GM19438 (cell line): ENCODE measurements around the gene MED10.

Experiments used
- ATAC-seq: cut with Tn5 transposase; IDR thresholded peaks from one replicate; pipeline ENCODE4 v1.9.1; 2021; ENCODE audit warnings: low read depth; ENCODE audit not compliant: unreplicated experiment

MED10 gene

GRCh38 chr5:6377905-6378765, at the start of gene MED10:
Gene MED10, minus strand, starts transcription at chr5:6378547. Its CDS starts 64 bp downstream, at chr5:6378483.
- ATAC-seq, result peak; percentile 98

- no peak for ATAC-seq
Measured at GRCh38 chr5:6427694-6428093, 49.3 kb upstream of the MED10 start.

GRCh38 chr5:6424700-6425099, 46.4 kb upstream of the MED10 start:
- no peak for ATAC-seq

GRCh38 chr5:6424110-6424659, 45.8 kb upstream of the MED10 start:
- ATAC-seq, result no peak

- no peak for ATAC-seq
Measured at GRCh38 chr5:6423327-6424109, 45.2 kb upstream of the MED10 start.

- no peak for ATAC-seq
Measured at GRCh38 chr5:6419340-6419852, 41.0 kb upstream of the MED10 start.

- no peak for ATAC-seq
Measured at GRCh38 chr5:6418679-6419276, 40.4 kb upstream of the MED10 start.

GRCh38 chr5:6417657-6418056, 39.3 kb upstream of the MED10 start:
- no peak for ATAC-seq

GRCh38 chr5:6412811-6413210, 34.5 kb upstream of the MED10 start:
- ATAC-seq, result no peak

- no peak for ATAC-seq
Measured at GRCh38 chr5:6411141-6411540, 32.8 kb upstream of the MED10 start.

GRCh38 chr5:6410421-6410820, 32.1 kb upstream of the MED10 start:
- no peak for ATAC-seq

- ATAC-seq, result no peak
Measured at GRCh38 chr5:6408627-6409446, 30.5 kb upstream of the MED10 start.

- ATAC-seq, result no peak
Measured at GRCh38 chr5:6408260-6408596, 29.9 kb upstream of the MED10 start.

GRCh38 chr5:6407558-6408259, 29.4 kb upstream of the MED10 start:
- ATAC-seq, result no peak

- ATAC-seq, result no peak
Measured at GRCh38 chr5:6405591-6405990, 27.2 kb upstream of the MED10 start.

GRCh38 chr5:6404129-6404528, 25.8 kb upstream of the MED10 start:
- no peak for ATAC-seq

GRCh38 chr5:6403416-6403815, 25.1 kb upstream of the MED10 start:
- ATAC-seq, result no peak

GRCh38 chr5:6402939-6403338, 24.6 kb upstream of the MED10 start:
- ATAC-seq, result no peak

GRCh38 chr5:6401410-6401809, 23.1 kb upstream of the MED10 start:
- ATAC-seq, result no peak
